HG03039 (cell line): ENCODE measurements around the gene RIPK4.

ENCODE experiments used
- ATAC-seq: cut with Tn5 transposase; IDR thresholded peaks from one replicate; pipeline ENCODE4 v1.9.1; 2021; ENCODE audit warnings: mild to moderate bottlenecking, moderate library complexity; ENCODE audit not compliant: unreplicated experiment

Gene RIPK4

DNA sequence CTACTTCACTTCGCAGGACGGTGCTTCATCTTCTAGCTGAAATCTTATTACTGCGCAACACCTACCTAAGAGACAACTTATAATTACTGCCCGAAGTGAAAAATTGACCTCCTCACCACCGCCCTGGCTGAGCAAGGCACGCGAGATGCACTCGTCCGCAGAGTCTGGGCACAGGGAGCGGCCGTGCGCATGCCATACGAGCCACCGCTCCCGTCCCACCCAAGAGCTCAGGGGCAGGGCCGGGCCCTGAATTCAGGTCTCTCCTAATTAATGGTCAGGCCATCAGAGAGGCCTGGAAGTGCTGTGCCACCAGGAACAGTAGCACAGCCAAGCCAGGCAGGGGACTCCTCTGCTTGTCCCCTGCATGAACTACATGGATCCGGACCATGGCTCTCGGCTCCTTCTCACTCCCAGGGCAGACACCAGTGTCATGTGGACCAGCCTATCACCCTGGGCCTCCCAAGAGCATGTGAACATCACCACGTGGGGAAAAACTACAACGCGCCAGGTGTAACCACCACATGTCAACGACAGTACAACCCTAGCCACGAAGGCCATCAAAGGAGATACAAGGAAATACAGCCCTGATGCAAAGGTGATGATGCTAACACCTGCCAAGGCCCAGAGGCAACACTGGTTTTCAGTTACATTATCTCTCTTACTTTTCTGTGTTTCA lies 11.5 kb downstream of the RIPK4 start:
- ATAC-seq: no peak

DNA sequence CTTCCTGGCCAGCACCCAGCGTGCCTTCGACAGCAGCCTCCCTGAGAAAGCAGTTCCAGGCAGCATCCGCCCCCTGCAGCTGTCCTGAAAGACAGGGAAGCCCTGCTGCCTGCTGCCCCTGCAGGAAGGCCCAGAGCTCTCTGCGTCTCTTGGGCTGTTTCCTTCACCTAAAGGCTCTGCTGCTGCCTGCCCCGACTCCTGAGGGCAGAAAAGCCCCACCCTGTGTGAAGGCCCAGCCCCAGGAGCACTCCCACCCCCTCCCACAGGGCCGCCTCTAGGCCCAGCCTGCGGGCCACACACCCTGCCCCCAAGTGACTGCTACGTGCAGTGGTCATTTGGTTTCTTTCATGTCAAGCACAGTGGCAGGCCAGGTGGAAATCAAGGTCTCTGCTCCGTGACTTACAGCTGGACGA lies 12.4 kb downstream of the RIPK4 start:
- ATAC-seq: no peak

DNA sequence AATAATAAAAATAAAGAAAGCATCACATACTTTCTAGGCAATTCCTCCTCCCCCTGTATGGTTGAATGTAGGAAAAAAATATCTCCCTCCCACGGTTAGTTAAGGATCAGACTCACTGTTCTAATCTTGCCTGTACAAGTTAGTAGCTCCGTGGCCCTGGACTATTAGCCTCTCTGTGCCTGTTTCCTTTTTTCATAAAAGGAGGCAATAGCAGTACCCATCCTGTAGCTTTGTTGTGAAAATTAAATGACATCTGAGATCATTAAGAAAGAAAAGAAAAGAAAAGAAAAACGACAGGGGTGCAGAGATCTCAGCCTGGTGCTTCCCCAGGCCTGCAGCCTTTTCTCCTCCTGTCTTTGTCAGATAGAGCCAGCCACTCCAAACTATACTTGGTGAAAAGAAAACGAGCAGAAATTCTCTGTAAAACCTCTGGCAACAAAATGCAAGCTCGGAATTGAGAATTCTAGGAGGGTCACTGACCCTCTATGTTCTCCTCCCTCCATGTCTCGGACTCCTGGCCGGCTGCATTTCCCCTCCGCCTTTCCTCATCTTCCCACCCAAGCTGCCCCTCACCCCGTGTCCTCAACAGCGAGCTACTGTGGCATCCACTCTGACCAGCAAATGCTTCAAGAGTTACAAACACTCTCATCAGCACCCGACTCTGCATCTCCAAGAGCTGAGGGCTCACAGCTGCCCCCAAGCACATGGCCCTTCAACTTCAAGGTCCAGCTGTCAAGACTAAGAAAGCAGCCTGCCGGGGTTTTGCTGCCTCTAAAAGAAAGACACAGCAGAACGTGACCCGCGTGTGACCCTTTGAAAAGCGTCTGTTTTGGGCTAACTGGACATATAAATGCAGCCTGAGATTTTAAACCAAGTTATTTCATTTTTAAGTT lies 13.6 kb downstream of the RIPK4 start:
- no peak for ATAC-seq

DNA sequence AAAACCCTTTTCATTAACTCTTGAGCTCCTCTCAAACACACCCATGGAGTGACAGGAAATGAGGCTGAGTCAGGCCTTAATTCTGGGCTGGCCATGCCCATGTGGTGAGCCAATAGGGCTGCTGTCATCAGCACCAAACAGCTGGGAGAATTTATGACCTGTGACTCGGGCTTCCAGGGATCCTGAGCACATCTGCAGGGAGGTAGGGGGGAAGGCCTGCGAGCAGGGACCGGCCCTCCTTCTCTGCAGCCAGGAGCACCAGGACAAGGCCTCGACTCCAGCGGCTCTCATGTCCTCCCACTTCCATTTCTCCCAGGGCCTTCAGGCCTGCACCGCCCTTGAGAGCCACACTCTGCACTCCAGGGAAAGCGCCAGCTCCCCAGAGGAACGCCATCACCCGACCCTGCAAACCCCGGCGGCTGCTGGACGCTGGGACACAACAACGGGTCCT lies 14.6 kb downstream of the RIPK4 start:
- ATAC-seq: no peak

DNA sequence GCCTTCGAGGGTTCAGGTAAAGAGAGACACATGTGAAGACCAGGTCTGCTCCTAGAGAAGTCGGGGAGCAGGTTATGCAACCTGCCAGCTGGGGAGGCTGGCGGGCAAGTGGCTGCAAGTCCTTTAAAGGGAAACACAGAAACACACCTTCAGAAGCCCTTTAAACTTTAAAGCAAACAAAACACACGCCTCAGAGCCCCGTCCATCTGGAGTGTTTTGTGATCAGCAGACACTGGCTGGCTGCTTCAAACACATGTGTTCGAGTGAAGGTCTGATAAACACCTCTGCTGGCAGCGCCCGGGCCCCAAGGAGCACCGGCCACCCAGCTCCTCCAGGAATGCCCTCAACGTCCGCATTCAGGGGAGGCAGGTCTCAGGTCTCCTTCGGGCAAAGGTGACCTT lies 15.2 kb downstream of the RIPK4 start:
- no peak for ATAC-seq

DNA sequence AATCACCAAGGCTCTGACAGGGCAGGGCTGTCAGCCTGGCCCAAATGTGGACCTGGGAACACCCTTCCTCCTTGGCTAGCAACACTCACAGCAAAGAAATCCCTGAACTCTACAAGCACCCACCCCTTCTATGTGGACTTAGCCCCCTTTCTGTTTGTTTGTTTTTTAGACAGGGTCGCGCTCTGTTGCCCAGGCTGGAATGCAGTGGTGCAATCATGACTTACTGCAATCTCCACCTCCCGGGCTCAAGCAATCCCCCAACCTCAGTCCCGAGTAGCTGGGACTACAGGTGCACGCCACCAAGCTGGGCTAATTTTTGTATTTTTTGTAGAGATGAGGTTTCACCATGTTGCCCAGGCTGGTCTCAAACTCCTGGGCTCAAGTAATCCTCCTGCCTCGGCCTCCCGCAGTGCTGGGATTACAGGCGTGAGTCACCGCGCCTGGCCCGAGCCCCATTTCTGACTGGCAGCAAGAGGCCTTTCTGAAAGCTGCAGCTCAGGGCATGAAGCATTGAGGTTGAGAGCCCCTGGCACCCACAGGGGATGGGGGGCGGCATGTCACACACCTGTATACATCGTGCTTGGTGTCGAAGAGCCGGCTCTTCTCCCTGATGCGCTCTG lies 16.2 kb downstream of the RIPK4 start:
- no peak for ATAC-seq

DNA sequence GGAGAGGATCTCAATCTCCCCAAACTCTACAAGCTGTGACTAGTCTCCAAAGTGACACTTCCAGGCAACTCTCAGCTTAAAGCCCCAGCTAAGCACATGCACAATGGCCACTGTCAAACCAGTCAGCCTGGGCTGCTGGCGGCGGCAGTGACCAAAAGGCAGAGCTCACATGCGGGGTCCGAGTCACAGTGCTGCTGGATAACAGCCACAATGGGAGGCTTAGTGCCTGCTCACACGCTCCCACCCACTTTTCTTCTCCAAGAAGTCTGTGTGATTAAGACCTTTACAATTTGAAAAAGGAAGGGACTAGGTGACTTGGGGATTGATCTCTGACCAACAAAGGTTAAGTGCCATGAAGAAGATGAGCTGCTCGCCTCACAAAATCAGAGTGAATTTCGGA lies 16.8 kb downstream of the RIPK4 start:
- ATAC-seq: no peak

DNA sequence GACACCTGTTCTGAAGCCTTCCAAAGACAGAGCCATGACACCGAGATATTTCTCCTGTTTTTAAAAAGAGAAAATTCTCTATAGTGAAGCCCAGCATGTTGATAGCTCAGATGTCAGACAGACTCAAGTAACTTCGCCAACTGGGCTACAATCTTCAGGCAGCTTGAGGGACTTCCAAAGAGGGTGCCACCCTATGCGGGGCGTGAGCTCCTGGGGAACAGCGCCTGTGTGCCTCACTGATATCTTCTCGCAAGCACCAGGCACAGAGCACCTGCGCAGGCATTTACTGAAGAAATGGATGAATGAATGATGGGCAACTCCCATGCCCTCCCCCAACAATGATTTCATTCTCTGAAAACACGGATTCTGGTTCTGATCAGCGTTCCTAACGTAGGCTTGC lies 17.6 kb downstream of the RIPK4 start:
- no peak for ATAC-seq

DNA sequence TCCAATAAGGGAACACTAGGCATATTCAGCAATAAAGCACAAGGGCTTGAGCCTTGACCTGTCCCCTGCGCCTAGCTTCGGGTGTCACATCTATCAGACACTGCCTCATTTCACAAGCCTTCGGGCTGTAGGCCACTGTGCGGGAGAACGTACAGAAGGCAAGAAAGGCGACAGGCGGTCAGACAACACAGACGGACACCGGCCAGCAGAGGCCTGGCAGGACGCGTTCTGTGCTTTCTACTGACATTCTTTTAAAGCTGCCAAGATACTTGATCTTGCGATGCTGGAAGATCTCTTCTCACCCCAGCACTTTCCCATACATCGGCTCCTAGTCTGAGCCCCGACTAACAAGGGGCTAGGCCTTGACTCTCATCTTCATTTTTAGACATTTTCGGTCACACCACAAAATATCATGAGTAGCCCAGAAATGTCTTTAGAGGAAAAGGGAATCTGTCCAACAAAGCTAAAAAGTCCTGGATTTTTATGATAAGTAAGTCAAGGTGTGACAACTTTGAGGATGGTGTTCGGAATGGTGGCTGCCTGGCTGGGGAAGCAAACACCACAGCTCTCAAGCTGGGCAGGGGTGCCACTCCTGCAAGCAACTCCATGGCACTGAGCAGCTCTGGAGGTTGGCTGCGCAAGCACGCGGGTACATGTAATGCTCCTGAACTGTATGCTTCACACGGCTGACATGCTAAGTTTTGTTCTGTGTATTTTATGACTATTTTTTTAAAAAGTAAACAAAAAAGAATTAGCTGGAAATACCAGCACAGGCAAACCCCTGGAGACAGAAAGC lies 18.7 kb downstream of the RIPK4 start:
- ATAC-seq: no peak

DNA sequence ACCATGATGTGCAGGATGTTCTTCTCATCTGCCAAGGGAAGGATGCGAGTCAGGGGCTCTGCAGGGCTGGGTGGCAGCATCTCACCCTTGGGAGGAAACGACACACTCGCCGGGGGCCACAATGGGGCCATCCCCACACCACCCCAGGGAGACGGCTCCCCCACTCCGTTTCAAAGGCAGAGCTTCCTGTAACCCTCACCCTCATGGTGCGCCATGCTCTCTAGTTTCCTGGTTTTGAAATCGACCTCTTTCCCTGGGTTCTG lies 20.2 kb downstream of the RIPK4 start:
- no peak for ATAC-seq

DNA sequence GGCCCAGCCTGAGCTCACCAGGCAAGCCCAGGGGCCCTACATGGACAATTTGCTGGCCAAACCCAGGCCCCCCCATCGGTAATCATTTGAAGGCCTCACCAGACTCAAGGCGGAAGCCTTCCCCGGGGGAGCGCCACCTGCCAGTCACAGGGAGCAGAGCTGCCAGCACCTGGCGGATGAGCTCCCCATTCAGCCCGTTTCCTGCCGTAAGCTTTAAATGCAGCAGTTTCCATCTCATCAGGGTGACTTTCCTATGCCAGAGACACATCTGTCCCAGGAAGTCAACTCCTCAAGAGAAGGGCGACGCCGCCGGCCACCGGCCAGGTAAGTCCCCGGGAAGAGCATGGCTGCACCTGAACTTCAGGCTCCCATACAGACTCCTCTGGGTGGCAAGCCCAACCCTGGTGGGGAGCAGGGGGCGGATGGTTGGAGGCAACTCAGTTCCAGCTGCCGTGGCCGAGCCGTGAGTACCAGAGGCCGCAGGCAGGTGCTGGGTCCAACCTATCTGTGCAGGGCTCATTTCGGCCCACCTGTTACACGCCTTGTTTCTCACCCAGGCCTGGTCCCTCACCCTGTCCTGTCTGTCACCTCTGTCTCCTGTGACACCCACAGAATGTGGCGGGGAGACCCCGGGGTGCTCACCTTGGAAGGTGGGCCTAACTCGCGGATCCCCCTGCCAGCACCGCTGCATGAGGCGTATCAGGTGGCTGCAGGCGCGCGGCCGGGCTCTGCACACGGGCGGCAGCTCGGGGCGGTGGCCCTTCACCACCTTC lies 20.7 kb downstream of the RIPK4 start:
- ATAC-seq: no peak

DNA sequence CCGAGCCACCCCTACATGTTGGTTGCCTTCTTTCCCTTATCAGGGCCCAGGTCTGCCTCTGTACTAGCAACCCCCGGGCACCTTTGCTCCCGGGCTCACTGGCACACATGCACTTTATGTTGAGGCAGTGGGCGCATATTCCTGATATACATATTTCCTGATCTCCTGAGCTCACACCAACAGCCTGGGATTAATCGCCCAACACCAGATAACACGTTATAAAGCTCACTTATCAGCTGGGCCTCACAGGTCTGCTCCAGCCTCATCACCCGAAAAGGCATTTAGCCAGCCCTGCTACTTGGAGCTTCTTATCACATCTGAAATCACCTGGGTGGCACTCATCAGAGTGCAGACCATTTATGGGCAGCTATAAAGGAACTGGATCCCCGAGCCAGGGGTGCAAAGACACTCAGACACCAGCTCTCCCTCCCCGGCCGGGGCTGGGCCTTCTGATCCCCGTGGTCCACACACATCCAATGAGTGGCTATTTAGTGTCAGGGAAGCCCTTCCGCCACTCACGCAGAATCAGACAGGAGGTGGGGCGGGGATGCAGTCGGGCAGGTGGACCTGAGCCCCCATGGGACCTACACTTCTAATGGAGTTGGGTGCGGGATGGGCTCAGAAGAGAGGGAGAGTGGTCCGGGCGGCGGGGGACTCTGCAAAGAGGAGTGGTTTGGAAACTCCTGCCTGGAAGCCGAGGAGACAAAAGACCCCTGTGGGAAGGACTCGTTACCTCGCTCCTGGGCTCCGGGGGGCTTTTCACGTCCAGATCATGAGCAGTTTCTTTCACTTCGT lies 21.6 kb downstream of the RIPK4 start:
- ATAC-seq: no peak

DNA sequence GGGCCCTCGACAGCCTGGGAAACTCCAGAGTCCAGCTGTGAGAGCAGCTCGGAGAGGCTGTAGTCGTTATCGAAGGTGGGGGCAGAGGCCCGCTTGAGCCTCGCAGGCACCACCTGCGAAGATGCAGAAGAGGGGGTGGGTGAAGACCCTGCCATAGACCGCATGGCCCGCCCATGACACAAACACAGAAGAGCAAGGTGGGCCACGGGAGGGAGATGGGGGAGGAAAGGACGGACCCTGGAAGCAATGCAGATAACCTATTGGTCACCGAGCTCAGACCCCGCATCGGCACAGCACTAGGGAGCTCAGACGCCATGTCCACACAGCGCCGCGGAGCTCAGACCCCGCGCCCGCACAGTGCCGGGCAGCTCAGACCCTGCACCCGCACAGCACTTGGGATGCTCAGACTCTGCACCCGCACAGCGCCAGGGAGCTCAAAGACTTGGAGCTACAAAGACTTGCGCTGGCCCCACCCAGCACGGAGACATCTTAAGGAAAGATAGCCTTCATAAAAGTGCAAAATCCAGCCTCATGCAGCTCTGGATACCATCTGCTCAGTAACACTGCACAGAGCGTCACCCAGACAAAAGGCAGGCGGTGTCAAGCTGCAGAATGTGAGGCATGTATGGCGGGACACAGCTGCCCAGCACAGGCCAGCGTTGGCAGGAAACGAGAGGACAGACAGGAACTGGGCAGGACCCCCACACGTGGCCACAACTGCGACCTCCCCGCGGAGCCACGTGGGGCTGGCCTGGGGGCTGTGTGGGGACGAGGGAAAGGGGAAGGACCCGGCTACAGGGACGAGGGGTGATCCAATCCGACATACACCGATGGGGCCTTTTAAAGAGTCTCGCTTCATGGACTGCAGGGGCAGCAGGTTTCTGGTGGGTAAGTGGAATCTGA lies 22.6 kb downstream of the RIPK4 start:
- ATAC-seq: no peak

DNA sequence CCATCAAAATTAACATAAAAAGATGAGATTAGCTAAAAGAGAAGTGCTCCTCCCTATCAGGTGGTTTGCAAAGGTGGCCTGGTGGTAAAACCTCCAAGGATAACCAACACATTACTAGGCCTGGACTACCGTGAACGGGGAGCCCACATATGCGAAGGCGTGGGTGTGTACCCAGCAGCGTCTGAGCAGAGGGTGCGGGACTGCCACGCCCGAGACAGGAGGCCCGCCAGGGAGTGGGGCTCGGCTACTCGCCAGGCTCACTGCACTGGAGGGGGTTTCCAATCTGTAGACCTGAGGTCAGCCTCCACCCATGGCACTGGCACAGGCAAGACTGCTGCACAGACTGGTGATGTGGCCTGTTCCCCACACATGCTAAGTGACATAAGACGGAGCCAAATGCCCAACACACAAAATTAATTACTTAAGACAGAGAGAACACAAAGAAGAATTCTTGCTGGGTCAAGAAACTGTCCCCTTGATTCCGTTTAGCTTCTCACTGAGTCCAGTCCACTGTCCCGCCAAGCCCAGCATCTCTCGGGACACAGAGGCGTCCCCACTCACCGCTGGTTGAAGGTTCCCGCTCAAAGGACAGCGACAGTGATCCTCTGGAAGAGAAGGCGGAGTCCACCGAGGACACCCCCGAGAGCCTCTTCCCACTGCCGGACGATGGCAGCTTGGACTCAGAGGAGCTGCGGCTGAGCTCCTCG lies 23.4 kb downstream of the RIPK4 start:
- ATAC-seq: no peak

DNA sequence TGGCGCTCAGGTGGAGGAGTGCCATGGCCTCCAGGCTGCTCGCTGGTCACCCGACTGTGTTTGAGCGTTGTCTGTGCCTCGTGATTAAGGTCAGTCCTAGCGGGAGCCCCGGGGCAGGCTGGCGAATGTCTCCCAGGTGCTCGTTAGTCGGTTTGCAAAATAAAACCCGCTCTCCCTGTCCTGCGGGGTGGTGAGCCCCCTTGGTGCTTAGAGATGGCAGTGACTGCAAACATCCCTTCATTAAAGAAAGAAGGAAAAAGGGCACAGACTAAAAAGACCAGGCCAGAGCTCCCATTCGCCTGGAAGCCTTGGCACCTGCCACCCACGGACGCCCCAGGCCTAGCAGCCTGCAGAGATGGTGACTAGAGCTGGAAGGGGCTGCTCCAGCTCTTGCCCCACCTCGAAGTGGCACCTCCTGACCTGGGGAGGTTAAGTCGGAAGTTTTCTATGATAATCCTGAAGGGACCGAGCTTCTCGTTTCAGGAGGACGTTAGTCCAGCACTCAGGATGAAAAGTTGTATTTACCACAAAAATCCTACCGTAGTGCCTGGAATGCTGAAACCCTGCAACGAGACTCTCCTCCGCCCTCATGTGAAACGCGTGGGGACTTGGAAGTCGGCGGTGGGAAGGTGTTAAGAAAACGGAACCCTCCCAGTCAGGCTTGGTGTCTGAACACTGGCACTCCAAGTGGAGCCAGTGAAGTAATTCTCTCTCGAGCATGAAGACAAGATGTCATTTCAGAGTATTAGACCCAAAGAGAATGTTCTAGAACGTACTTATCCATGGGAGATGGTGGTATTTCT lies 24.6 kb downstream of the RIPK4 start:
- no peak for ATAC-seq

DNA sequence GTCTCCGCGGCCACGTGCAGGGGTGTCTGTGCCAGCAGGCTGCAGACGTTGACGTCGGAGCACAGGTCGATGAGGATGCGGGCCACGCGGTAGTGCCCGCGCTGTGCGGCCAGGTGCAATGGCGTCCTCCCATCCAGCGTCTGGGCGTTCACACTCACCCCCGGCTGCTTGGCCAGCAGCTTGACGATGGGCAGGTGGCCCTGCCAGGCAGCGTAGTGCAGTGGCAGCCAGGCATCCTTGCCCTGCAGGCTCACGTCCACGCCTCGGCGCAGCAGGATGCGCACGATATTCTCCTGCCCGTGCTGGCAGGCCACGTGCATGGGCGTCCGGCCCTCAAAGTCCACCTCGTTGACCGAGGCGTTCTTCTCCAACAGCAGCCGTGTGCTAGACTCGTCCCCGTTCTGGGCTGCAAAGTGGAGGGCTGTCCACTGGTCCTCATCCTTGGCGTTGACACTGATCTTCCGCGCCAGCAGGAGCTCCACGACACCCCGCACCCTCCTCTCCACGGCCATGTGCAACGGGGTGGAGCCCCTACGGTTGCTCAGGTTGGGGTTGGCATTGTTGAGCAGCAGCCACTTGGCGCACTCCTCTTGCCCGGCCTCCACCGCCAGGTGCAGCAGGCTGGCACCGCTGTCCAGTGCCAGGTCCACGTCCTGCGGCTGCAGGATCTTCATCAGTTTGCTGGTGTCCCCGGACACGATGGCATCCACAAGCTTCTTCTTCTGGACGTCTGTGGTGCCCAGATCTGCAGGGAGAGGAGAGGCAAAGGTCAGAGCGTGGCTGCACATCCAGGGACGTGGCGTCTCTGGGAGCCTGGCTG lies 25.4 kb downstream of the RIPK4 start:
- no peak for ATAC-seq
